NCI-H1694 treated with DMSO at 0.1 percent for 48 hours (cell line): ENCODE measurements around the gene GPT2.
"Not testable (repeated sequence)": the region's sequence is repeated elsewhere in the genome, so short reads cannot be mapped to it uniquely, and the experiment has no call there.

ENCODE experiments used
- DNase-seq: peaks from one replicate; lab custom pipeline; 2025; lab: John Stamatoyannopoulos, UW

Gene GPT2

DNA sequence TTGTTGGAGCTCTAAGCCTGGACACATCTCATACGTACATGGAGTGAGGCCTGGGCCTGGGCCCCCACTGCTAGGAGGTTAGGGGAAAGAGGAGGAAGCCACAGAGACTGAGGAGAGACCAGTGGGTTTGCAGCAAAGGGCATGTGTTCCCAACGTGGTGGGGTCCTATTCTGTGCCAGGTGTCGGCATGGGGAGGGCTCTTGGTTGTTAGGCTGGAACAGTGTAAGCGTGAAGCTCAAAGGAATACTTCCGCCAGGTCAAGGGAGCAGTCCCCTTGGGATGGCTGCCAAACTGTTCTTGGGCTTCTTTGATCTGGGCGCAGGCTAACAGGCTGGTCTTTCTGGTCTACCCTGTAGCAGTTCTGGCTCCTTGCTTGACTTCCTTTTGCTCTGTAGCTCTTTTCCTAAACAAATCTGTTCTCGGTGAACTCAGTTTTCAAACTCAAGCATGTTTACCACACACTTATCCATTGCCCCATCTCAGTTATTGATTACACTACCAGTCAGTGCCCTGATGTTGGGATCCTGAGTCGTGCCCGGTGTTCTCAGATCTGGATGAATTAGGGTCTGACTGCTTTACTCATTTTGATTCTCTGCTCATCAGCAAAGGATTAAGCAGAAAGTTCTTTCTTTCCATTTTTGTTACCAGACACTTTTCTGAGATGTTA lies 36.4 kb downstream of the GPT2 start:
- no peak for DNase-seq

DNA sequence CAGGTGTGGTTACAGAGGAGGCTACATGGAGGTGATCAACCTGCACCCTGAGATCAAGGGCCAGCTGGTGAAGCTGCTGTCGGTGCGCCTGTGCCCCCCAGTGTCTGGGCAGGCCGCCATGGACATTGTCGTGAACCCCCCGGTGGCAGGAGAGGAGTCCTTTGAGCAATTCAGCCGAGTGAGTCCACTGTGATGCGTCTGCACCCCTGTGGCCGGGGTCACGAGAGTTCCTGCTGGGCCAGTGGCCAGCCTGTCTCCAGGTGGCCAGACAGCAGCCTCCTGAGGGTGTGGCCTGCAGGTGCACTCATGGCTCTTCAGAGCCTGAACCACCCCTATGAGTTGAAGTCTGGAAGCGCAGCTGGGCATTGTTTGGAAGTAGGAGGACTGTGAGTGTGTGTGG lies 38.1 kb downstream of the GPT2 start:
- no peak for DNase-seq

DNA sequence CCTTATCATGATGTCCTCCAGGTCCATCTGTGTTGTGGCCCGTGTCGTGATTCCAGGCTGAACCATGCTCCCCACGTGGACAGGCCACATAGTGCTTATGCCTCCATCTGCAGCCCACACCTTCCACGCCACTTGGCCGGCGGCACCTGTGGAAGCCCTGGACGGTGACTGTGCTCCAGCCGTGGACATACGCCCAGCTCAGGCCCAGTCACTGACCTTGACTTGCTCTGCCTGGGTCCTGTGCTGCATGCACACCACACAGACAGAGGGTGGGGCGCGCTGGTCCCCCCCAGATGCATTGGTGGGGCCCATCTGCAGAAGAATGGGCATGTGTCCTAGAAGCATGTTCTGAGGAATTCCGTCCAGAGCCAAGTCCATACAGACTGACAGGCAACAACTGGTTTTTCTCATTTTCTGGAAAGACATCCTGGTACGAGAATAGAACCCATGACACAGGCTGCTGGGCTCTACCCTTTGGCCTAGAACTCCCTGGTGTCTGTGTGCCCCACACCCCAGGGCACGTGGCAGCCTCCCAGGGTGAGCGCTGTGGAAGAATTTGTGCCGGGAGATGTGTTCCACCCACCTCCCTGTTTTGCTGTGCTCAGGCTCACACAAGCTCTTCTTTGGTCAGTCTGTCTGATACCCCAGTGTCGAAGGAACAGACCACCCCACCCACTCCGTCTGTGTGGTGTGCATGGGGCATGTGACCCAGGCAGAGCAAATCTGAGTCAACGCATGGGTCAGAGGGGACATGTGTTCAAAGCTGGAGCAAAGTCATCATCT lies 39.5 kb downstream of the GPT2 start:
- no peak for DNase-seq

DNA sequence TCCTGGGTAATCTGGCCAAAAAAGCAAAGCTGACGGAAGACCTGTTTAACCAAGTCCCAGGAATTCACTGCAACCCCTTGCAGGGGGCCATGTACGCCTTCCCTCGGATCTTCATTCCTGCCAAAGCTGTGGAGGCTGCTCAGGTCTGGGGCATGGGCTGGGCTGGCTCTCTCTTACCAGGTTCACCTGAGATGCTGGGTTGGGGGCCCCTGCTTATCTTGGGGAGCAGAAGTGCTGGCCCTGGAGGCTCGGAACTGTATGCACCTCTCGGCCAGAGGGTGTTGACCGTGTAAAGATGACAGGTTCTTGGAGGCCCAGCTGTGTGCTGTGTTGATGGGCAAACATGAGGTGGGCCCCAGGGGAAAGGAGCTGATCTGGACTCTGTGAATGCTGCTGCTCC lies 40.2 kb downstream of the GPT2 start:
- no peak for DNase-seq

DNA sequence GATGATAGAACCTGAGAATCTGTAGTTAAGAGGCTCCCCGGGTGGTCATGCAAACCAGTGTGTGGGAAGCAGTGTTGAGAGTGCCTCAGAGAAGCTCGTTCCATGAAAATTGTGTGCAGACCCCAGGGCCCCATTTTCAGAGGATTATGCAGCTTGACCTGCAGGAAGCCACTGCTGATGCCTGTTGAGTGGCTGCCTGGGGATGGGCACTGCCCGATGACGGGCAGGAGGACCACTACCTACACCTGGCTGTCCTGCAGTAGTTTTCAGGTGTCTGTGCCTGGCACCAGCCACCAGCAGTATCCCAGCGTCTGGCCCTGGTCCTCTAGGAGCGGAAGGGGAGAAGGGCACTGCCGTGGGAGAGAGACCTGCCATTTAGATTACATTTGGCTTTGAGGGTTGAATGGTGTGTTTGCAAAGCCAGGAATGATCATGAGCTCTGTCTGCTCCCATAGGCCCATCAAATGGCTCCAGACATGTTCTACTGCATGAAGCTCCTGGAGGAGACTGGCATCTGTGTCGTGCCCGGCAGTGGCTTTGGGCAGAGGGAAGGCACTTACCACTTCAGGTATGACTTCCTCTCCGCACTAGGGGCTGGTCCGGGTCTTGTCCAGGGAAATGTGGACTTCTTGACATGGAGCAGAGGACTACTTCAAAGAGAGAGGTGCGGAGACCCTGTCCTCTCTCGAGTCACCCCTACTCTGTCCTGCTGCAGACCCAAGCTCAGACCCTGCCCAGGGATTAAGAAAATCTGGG lies 42.5 kb downstream of the GPT2 start:
- no peak for DNase-seq

DNA sequence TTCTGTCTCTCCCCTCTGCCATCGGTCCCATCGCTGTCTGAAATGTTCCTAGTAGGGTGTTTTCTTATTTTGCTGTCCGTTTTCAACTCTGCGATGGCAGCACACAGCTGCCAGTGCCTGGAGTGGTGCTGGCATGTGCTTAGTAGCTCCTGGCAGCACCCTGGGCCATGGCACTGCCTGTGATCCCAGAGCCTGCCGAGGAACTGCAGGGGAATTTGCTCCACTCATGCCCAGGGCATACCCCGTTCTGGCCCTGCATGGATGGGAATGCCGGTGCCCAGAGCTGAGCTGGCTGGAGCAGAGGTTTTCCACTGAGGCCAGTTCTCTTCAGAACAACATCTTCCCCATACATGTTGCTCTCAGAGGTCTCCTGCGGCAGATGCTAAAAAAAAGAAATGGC lies 43.1 kb downstream of the GPT2 start:
- DNase-seq: no peak

DNA sequence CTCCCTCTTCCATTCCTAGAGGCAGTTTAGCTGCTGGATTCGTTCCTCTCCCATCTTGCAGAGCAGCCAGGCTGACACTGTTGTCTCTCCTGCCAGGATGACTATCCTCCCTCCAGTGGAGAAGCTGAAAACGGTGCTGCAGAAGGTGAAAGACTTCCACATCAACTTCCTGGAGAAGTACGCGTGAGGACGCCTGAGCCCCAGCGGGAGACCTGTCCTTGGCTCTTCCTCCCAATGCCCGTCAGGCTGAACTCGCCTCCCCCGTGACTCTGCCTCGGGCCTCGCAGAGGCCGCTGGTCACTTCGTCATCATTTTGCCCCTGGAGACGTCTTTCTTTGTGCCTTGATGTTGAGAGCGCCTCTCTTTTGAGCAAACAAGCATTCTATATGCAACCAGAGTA lies 44.6 kb downstream of the GPT2 start:
- no peak for DNase-seq

DNA sequence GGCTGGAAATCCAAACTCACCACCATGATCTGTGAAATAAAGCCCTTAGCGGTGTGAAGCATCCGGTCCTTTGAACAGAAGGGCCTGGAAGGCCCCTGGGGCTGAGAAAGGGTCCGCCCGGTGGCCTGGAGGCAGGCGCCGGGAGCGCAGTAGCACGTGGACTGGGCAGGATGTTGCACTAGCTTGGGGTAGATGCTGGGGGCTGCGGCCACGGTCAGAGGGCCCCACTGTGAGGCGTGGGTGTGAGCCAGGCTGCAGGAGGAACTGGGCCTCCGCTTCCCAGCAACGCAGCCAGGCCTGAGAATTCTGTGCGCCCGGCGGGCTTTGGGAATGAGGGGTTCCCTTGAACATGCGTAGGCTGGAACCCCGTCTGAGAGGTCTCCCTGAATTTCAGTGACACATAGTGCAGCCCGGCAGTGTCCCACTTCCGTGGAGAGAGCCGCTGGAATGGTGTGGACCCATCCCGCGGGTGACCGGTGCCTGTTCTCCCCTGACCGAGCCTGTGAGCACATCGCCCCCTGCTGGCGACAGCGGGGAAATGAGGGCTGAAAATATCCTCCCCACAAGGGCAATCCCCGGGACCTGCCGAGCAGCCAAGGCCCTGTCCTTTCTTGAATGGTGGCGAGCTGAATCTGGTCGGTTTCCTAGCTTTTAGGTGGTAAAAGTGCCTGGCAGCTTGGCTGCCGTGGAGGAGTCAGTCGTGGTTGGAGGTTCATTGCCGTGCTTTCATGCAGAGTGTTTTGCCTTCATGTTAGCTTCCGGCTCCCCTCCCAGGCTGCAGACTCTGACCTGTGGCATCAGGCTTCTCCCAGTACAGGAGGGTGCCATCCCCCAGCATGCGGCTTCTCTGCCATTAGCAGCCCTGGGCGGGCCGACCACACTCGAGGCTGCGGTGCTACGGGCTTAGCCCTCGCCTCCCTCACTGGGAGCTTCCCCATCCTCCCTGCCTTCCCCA lies 45.5 kb downstream of the GPT2 start:
- DNase-seq: no peak

DNA sequence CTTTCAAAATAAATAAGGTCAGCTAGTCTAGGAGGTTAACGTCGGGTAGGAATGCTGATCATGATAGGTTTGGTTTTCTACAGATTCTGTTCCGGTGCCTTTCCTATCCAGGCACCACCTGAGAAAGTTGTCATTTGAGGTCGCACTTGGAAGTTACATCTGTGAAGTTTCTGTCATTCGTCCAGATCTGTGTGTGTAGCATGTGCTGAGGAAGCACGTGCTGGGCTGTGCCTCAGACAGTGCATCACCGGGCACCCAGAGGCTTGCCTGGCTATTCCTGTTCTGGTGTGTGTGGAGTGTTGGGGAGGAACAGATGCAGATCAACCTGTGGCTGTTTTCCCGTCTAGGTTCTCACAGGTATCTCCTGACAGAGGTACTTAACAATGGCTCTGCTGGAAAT lies 46.7 kb downstream of the GPT2 start:
- no peak for DNase-seq

DNA sequence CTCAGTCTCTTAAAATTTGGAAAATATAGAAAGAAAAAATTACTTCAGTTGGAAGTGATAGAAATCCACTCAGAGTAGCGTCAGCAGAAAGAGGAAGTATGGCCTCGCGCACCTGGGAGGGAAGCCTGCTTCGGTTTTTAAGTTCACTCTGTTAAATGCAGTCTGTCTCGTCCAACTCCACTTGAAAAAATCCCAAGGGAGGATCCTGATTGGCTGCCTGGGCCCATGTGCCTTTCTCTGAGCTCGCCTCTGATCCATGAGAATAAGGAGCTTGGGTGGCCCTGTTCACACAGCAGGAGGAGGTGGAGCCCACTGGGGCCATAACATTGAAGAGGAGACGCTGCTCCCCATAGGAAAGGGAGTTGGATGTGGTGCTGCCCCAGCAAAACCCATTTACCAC lies 48.6 kb downstream of the GPT2 start:
- no peak for DNase-seq

DNA sequence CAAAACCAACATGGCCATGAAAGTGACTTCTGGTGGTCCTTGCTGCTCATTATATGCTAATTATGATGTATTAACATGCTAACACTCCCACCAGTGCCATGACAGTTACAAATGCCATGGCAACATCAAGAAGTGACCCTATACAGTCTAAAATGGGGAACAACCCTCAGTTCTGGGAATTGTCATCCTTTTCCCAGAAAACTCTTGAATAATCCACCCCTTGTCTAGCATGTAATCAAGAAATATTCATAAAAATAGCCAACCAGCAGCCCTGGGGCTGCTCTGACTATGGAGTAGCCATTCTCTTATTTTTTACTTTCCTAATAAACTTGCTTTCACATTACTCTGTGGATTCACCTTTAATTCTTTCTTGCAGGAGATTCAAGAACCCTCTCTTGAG lies 53.4 kb downstream of the GPT2 start:
- DNase-seq: no peak

DNA sequence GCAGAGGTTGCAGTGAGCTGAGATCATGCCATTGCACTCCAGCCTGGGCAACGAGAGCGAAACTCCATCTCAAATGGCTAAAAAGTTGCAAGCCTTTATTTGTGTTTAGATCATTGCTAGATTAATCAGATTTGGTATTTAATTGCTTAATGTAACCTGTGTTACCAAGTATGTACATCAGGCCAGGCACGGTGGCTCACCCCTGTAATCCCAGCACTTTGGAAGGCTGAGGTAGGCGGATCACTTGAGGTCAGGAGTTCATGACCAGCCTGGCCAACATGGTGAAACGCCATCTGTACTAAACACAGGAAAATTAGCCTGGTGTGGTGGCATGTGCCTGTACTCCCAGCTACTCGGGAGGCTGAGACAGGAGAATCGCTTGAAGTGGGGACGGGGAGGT lies 60.6 kb downstream of the GPT2 start:
- DNase-seq: not testable (repeated sequence)

DNA sequence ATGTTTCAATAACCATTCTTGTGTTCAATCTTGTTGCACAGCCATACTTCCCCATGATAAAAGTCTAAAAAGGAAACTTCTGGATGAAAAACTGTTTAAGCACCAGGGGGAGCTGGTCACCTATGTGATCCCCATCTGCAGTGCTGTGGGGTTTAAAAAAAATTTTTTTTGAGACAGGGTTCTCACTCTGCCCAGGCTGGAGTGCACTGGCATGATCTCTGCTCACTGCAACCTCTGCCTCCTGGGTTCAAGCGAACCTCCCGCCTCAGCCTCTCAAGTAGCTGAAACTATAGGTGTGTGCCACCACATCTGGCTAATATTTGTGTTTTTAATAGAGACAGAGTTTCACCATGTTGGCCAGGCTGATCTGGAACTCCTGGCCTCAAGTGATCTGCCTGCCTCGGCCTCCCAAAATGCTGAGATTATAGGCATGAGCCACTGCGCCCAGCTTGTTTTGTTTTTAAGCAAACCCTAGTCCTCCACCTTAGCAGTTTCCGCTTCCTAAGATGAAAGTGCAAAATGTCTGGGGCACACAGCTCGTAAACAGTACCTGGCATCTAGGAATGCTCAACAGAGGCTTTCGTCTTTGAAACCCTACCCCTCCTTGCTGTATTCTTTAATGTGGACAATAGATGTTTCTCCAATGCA lies 63.9 kb downstream of the GPT2 start:
- DNase-seq: peak; percentile 8

DNA sequence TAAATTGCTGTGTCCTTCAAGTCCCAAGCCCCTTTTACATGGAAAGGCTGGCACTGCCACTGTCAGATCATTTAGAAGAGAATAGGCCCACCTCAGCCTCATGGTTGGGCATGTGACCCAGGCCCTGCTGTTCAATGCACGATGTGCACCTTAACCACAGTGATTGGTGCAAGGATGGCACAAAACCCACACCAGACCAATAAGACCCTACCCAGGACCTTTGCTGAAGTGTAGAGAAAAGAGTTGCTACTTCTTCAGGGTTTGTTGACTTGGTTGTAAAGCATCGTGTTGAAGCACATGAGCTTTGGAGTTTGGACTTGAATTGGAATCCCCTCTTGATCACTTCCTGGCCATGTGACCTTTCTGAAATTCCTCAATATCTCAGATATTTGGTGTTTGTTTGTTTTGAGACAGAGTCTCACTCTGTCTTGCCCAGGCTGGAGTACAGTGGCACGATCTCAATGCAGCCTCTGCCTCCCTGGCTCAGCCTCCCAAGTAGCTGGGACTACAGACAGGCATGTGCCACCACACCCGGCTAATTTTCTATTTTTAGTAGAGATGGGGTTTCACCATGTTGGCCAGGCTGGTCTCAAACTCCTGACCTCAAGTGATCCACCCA lies 64.5 kb downstream of the GPT2 start:
- no peak for DNase-seq

DNA sequence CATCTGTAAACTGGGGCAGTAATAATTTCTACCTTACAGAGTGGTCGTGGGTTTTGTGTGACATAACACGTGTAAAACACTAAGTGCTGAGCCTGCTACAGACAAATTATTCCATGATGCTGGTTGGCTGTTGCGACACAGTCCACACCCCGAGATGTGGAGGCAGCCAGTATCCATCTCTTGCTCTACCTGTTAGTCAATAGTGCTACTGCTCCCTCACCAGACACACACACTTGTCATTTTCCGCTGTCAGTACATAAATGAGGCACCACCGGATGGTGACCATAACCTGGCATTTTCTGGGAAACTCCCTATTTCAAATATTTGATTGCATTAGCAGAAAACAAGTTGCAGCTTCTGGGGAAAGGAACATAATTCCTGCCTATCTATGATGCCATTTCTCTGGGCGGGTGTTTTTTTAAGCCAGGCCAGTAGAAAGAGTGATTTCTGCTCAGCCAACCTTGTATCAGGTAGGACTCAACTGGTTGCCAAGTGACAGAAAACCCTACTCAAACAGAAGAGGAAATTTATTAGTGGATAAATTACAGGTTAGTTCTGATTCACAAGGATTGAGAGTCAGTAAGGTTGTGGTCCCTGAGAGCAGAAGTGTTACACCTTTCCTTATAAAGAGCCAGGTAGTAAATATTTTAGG lies 65.2 kb downstream of the GPT2 start:
- DNase-seq: no peak

DNA sequence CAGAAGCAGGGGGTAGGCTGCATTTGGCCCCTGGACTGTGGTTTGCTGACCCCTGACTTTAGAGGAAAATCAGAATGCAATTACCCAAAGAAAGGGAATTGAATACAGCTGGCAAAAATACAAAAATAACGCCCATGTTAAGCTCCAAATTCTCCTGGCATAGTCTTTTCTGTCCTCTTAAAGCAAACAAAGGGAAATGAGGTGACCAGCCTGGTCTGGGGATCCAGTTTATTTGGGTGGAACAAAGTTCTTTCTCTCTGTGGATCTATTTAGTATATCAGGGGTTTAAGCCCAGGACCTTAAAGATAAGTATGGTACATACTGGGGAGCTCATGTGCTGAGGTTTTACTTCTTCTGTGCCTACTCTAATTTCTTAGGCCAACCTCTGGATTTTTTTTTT lies 65.8 kb downstream of the GPT2 start:
- DNase-seq: no peak

DNA sequence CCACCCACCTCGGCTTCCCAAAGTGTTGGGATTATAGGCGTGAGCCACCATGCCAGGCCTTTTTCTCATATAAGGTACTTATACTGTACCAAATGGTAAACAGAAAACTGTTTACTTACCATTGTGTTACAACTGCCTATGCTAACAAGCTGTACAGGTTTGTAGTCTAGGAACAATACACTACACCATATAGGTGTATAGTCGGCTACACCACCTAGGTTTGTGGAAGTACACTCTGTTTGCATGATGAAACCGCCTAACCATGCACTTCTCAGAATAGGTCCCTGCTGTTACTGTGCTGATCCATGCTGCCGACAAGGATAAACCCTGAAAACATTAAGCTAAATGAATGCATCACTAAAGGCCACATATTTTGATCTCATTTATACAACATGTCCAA lies 70.4 kb downstream of the GPT2 start:
- no peak for DNase-seq

DNA sequence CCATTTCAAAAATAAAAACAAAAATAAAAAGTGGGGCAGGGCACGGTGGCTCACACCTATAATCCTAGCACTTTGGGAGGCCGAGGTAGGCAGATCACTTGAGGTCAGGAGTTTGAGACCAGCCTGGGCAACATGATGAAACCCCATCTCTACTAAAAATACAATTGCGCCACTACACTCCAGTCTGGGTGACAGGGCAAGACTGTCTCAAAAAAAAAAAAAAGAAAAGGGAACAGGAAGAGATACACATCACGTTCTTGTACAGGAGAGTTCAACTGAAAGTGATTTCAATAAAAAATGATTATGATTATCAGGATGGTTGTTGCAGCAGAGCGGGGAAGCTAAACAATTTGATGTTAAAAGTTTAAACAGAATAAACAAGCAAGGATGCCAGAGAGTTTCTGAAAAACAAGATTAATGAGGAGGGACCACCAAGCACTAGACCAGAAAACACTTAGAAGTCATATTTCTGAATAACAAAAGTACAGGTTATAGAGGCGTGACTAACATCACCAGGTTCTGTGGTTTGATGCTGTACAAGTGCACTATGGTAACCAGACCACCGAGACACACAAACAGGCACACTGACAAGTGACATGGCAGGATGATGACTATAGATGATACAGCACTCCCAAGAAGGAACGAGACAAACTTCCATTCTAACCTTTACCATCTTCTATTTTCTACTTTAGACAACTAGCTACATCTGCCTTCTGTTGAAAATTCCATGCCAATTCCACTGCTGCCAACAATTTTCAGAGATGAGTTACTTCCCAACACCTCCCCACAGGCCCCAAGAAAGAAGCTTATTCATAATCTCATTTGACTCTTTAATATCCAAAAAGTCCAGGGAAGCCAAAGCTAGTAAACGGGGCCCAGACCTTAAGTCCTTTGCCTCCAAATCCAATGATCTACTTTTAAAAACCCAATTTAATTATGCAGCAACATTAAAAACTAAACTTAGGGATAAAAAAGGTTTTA lies 77.5 kb downstream of the GPT2 start:
- DNase-seq: no peak

DNA sequence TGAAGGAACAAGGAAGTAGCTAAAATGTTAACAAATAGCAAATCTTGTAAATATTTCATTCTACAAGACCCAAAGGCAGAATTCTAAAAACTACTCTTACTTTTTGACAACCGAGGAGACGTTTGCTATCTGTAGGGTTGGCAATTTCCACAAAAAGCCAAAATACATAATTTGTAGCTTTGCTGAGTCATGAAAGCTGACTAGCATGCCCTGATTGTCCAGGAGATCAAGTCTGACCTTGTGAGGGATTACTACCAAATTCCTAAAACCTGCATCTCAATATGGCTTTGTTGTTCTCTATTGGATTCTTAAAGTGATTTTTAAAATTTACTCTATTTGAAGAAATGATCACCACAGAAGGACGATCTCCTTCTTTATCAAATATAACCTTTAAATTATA lies 78.5 kb downstream of the GPT2 start:
- DNase-seq: no peak
